GM18519 (cell line): ENCODE measurements around the gene VPS33B.
"Not testable (repeated sequence)": the region's sequence is repeated elsewhere in the genome, so short reads cannot be mapped to it uniquely, and the experiment has no call there.

Source experiments
- ATAC-seq: cut with Tn5 transposase; IDR thresholded peaks from one replicate; pipeline ENCODE4 v1.9.1; 2021; ENCODE audit warnings: mild to moderate bottlenecking, moderate library complexity; ENCODE audit not compliant: unreplicated experiment, low FRiP score

Gene VPS33B

GRCh38 chr15:91032919-91033803, 10.8 kb upstream of the VPS33B start:
- no peak for ATAC-seq

DNA sequence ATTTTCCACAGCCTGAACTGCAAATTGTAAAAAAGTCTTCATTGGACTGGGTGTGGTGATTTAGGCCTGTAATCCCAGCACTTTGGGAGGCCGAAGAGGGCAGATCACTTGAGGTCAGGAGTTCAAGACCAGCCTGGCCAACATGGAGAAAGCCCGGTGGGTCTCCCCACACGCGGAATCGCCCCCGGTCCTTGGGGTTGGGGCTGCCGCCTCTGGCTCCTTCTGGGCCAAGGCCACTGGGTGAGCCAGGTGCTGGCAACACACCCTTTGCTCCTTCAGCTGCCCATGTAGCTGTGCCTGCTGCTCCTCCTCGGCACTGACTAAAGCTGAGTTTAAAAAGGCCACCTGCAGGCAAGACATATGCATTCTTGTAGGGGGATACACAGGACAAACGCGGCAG, 9.4 kb upstream of the VPS33B start:
- no peak for ATAC-seq

- no peak for ATAC-seq
These were observed 5.3 kb upstream of the VPS33B start for GRCh38 chr15:91027677-91028076.

DNA sequence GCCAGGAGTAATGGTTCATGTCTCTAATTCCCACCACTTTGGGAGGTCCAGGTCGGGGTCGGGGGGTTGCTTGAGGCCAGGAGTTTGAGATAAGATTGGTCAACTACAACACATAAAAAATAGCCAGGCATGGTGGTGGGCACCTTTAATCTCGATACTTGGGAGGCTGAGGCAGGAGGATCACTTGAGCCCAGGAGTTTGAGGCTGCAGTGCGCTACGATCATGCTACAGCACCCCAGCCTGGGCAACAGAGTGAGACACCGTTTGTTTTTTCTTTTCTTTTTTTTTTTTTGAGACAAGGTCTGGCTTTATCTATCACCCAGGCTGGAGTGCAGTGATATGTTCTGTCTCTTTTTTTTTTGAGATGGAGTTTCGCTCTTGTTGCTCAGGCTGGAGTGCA, 1.3 kb upstream of the VPS33B start:
- ATAC-seq, result no peak

- ATAC-seq, result no peak
These were observed 387 bp upstream of the VPS33B start for GRCh38 chr15:91022832-91023129.

- no peak for ATAC-seq
These were observed 799 bp downstream of the VPS33B start for GRCh38 chr15:91021516-91022074.

GRCh38 chr15:91018158-91018557, 4.2 kb downstream of the VPS33B start:
- ATAC-seq, result no peak

GRCh38 chr15:91017716-91018115, 4.7 kb downstream of the VPS33B start:
- ATAC-seq, result no peak

- not testable (repeated sequence) for ATAC-seq
These were observed 8.7 kb downstream of the VPS33B start for GRCh38 chr15:91013701-91014100.

DNA sequence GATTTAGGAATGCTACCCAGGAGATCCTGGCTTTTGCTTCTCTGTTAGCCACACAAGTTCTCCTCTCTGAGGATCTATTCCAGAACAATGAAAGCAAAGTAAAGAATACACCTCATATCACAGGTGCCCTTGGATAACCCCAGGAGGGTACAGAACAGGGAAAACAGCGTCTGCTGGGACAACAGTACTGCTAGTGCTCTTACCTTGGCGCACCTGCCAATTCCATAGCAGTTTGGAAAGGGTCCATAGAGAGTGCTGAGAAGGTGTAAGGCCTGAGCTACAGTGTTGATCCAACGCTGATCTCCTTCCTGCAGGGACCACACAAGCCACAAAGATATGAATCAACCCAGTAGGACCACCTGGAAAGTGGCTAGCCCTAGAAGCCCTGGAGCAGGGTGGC, 15.1 kb downstream of the VPS33B start:
- ATAC-seq, result no peak

- no peak for ATAC-seq
These were observed 21.2 kb downstream of the VPS33B start for GRCh38 chr15:91001209-91001608.

DNA sequence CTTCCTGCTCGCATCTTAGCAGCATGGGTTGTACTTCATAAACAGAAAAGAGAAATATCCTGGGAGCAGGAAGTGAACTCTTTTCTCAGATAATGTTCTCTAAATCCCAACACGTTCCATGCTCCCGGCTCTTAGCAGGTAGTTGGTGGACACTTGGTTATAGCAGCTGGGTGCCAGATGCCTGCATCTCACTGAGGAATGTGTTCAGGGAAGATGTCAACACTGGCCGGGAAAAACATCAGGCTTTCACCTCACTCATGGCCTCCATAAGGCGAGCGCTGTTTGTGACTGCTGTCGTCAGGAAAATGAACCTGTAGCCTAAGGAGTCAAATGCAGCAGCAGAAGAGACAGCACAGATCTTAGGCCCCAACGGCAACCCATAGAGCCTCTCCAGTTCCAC, 23.7 kb downstream of the VPS33B start:
- no peak for ATAC-seq

DNA sequence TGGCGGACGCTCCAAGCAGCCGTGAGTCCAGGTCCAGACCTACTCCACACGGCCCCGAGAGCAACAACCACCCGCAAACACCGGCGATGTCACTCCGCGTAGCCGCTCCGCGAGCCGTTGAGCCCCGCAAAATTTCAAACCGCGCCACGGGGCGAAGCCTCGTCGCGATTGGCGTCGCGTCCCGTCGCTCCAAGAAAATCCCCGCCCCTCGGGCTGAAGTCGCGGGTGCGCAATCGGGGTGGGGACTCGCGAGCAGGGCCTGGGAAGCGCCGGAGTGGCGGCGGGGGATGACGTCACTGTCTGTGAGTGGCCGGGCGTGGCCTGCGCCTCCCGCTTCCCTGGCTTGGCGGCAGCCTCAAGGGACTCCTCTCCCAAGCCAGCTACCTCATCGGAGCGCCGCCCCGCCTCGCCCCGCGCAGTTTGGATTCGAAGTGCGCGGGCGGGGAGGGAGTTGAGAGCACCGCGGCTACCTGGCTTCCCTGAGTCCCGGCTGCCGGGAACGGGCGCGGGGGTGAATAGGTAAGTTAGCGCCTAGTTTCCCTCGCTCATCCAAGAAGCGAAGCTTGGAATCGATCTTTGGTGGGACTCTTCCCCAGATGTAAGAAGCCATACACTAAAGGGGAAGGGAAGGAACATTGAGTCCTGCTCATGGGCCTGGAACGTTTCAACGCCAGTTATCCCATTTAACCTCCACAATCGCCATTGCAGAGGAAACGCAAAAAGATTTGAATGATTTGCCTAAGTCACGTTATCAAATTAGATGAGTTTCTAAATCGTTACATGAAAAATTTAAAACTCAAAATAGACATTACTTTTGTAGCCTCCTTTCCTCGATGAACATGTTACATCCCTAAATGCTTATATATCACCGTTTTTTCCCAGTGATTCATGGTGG, 27.7 kb downstream of the VPS33B start, which contains the start of gene PRC1:
TSS of gene PRC1 (minus strand) at position 119 of the 895 bp plus-strand sequence. CDS start at position 1, 118 bp downstream.
- peak; percentile 84 for ATAC-seq

DNA sequence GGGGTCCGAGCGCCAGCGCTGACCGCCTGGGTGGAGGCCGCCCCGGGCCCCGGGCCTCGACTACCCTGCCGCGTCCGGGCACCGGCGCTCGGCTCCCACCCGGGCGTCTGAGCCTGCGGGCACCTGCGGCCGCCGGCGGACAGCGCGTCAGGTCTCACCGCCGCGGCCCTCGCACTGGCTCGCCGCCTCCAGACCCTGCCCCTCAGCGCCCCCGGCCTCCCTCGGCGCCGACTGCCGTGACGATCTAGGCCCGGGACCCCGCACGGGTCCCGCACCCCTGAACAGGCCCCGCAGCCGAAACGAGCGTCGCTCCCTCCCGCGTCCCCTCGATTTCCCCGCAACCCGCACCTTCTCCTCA, 28.4 kb downstream of the VPS33B start:
- ATAC-seq, result peak; percentile 9

DNA sequence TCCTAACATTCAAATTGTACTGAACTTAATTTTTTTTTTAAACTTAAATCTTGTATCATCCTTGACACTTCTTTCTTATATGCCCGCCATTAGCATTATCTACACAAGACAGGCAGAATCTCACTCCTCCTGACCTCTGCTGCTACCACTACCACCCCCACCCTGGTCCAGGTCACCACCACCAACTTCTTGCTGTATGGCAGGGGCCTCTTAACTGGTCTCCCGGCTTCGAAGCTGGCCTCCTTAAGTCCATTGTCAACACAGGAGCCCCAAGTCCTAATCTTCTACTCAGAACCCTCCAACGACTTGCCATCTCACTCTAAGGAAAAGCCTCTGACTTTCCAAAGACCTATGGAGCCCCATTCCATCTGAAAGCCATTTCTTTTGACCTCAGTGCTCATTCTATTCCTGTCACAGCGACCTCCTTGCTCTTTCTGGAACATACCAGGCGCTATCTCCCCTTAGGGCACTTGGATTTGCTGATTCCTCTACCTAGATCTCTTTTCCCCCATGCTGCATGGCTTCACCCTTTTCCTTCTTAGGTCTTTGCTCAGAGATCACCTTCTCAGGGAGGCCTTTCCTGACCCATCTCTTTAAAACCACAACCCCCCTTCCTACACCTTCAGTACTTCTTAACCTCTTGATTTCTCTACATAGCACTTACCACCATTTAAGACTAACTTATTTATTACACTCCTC, 30.7 kb downstream of the VPS33B start:
- no peak for ATAC-seq

GRCh38 chr15:90990446-90990845, 31.9 kb downstream of the VPS33B start:
- no peak for ATAC-seq

DNA sequence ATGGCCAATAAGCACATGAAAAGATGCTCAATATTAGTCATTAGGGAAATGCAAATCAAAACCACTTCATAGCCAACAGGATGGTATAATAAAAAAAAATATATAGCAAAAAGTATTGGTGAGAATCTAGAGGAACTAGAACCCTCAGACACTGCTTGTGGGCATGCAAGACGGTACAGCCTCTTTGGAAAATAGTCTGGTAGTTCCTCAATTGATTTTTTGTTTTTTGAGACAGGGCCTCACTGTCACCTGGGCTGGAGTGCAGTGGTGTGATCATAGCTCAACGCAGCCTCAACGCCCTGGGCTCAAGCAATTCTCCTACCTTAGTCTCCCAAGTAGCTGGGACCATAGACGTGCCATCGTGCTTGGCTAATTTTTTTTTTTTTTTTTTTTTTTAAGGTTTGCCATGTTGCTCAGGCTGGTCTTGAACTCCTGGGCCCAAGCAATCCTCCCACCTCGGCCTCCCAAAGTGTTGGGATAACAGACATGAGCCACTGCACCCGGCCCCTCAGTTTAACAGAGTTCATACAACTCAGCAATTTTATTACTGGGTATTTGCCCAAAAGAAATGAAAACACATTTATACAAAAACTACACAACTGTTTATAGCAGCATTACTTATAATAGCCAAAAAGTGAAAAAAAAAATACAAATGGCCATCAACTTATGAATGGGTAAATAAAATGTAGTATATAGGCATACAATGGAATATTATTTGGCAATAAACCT, 33.2 kb downstream of the VPS33B start:
- ATAC-seq, result no peak

DNA sequence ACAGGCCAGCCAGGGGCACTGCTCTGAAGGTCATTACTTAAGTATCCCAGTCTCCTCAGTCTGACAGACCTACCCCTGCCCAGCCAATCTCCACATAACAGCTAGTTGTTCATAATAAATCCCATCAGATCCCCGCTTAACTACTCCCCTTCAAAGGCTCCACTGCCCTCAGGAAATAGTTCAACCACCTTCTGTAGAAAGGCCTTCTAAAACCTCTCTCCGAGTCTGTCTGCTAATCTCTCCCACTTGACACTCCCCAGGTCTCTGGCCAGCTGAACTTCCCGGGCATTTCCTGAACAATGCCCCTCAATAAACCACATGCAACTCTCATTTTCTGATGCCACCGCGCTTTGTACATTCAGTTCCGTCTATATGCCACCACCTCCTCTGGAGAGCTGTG, 34.1 kb downstream of the VPS33B start:
- ATAC-seq, result no peak

- no peak for ATAC-seq
These were observed 34.7 kb downstream of the VPS33B start for GRCh38 chr15:90987561-90988141.
